Endothelial cell of umbilical vein (primary cell): Measurements from ENCODE around the gene KCTD1. TPM values are rescaled to one million over a fixed set of nuclear protein-coding genes. Genes with fewer than 3 reads are reported as not detected.

Experiments
- BruUV-seq: library from RNA; stranded (reverse); fragments of 400-500 nt; replicated peaks from 2 replicates; lab custom pipeline; 2021; lab: Mats Ljungman, UMichigan
- CTCF ChIA-PET: fragments of 300-600, 350-600 bp; sonication (Branson Sonifier 250); formaldehyde crosslinking; loops from one replicate; lab custom pipeline; 2021; ENCODE audit warnings: antibody characterized with exemption, inconsistent platforms; lab: Charles Lee
- POLR2A ChIA-PET: fragments of 300-600, 350-600 bp; sonication (Branson Sonifier 250); formaldehyde crosslinking; loops from one replicate; lab custom pipeline; 2021; ENCODE audit warnings: antibody characterized with exemption, inconsistent platforms; lab: Charles Lee
- DNase-seq: peaks from one replicate; pipeline ENCODE4 v3.0.0-alpha.2; 2011; ENCODE audit warnings: low read depth, low spot score
- FAIRE-seq: peaks from 2 replicates; lab custom pipeline; 2011; peaks lifted over from hg19 to GRCh38; lab: Jason Lieb, UNC
- H2AFZ ChIP-seq: 2 replicates; pipeline ENCODE4 v1.6.0; 2012; ENCODE audit warnings: low read depth, low read length, control low read depth, inconsistent platforms
- H3K27ac ChIP-seq: 2 replicates; pipeline ENCODE4 v1.5.1; 2011; ENCODE audit warnings: low read depth, mild to moderate bottlenecking, control low read depth, low read length, moderate library complexity; ENCODE audit not compliant: insufficient read depth
- H3K27me3 ChIP-seq, 2 experiments: 2 replicates each; pipeline versions ENCODE4 v1.6.0 to v1.6.1; 2011; ENCODE audit warnings: low read length in 2 of 2, mixed read lengths in 1 of 2; ENCODE audit not compliant: control insufficient read depth in 2 of 2, insufficient read depth in 2 of 2
- H3K36me3 ChIP-seq, 2 experiments: 2 replicates in 1 of 2; 3 replicates in 1 of 2; pipeline ENCODE4 v1.5.1; 2011; ENCODE audit warnings: low read length in 2 of 2, mild to moderate bottlenecking in 1 of 2, moderate library complexity in 1 of 2; ENCODE audit not compliant: control insufficient read depth in 2 of 2, insufficient read depth in 2 of 2; ENCODE audit errors: extremely low read depth in 1 of 2
- H3K4me1 ChIP-seq: 3 replicates; pipeline ENCODE4 v1.5.1; 2011; ENCODE audit warnings: mild to moderate bottlenecking, low read length; ENCODE audit not compliant: control insufficient read depth, insufficient read depth; ENCODE audit errors: extremely low read depth
- H3K4me2 ChIP-seq: 2 replicates; pipeline ENCODE4 v1.6.1; 2011; ENCODE audit warnings: low read length, control low read depth, mixed read lengths; ENCODE audit not compliant: insufficient read depth
- H3K4me3 ChIP-seq, 3 experiments: fragments of 200-600 bp in 1 of 3; sonication (generic), shearing (Covaris generic) in 1 of 3; replicated peaks in 1 of 3; 2 replicates each; pipeline ENCODE4 v1.5.1; 2011 to 2016; ENCODE audit warnings: control low read depth in 3 of 3, low read length in 3 of 3, mild to moderate bottlenecking in 2 of 3, inconsistent platforms in 1 of 3, low read depth in 1 of 3, moderate library complexity in 1 of 3; ENCODE audit not compliant: insufficient read depth in 1 of 3
- H3K79me2 ChIP-seq: 2 replicates; pipeline ENCODE4 v1.6.0; 2012; ENCODE audit warnings: low read length, inconsistent platforms; ENCODE audit not compliant: control insufficient read depth, insufficient read depth
- H3K9ac ChIP-seq: replicated peaks from 2 replicates; pipeline ENCODE3; 2011; ENCODE audit warnings: low read length, control low read depth; ENCODE audit not compliant: insufficient read depth; ENCODE audit errors: extremely low read depth
- H3K9me1 ChIP-seq: replicated peaks from 3 replicates; pipeline ENCODE4 v1.6.0; 2011; ENCODE audit warnings: mild to moderate bottlenecking, low read length; ENCODE audit not compliant: control insufficient read depth, insufficient read depth; ENCODE audit errors: extremely low read depth
- H3K9me3 ChIP-seq: replicated peaks from 2 replicates; pipeline ENCODE4 v1.5.1; 2012; ENCODE audit warnings: low read length, inconsistent platforms; ENCODE audit not compliant: control insufficient read depth, insufficient read depth
- H4K20me1 ChIP-seq: replicated peaks from 2 replicates; pipeline ENCODE3; 2011; ENCODE audit warnings: mild to moderate bottlenecking, low read length; ENCODE audit not compliant: control insufficient read depth, insufficient read depth; ENCODE audit errors: extremely low read depth
- CTCF ChIP-seq, 2 donors: IDR thresholded peaks; 1 replicate in 1 of 2; 2 replicates in 1 of 2; pipeline ENCODE4 v1.5.1; 2011; ENCODE audit warnings: low read length in 2 of 2, mild to moderate bottlenecking in 2 of 2, moderate library complexity in 2 of 2, control low read depth in 1 of 2, inconsistent platforms in 1 of 2, low read depth in 1 of 2; ENCODE audit not compliant: insufficient read depth in 1 of 2; ENCODE audit errors: extremely low read depth in 1 of 2
- EZH2 ChIP-seq: IDR thresholded peaks from 2 replicates; pipeline ENCODE4 v1.6.1; 2012; ENCODE audit warnings: borderline replicate concordance, low read depth, mild to moderate bottlenecking, moderate library complexity, low read length, inconsistent platforms; ENCODE audit not compliant: severe bottlenecking
- FOS ChIP-seq: IDR thresholded peaks from 2 replicates; pipeline ENCODE4 v1.6.1; 2011; ENCODE audit warnings: mild to moderate bottlenecking, low read length, moderate library complexity, borderline replicate concordance; ENCODE audit not compliant: insufficient read depth
- GATA2 ChIP-seq: IDR thresholded peaks from 2 replicates; pipeline ENCODE4 v1.7.0; 2011; ENCODE audit warnings: low read depth, mild to moderate bottlenecking, moderate library complexity, mixed read lengths, low read length; ENCODE audit not compliant: insufficient read length, insufficient read depth
- JUN ChIP-seq: IDR thresholded peaks from 2 replicates; pipeline ENCODE4 v1.6.1; 2011; ENCODE audit warnings: borderline replicate concordance, low read depth; ENCODE audit not compliant: insufficient read length, insufficient read depth
- MAX ChIP-seq: IDR thresholded peaks from 2 replicates; pipeline ENCODE4 v1.6.1; 2011; ENCODE audit not compliant: insufficient read depth, insufficient read length
- MYC ChIP-seq: IDR thresholded peaks from one replicate; pipeline ENCODE4 v1.6.1; 2011; ENCODE audit warnings: mild to moderate bottlenecking, low read depth, low read length
- POLR2A ChIP-seq: IDR thresholded peaks from 2 replicates; pipeline ENCODE4 v1.6.1; 2012; ENCODE audit warnings: low read depth, mild to moderate bottlenecking, control low read depth, low read length
- POLR2AphosphoS5 ChIP-seq: IDR thresholded peaks from 2 replicates; pipeline ENCODE4 v1.6.1; 2012; ENCODE audit warnings: low read depth, mild to moderate bottlenecking, control low read depth, low read length, moderate library complexity; ENCODE audit not compliant: insufficient read depth
- dilution Hi-C: fragments of 300-500 bp; cut with MboI; formaldehyde crosslinking; loops from one replicate; pipeline ENCODE4 v1.15.0; 2019; ENCODE audit warnings: low sequenced_read_pairs; ENCODE audit not compliant: extremely low pct_ligation_motif_present
- intact Hi-C: fragments of 100-400 bp; cut with micrococcal nuclease; formaldehyde crosslinking; loops from one replicate; pipeline ENCODE4 v1.10.0; 2022
- polyA plus RNA-seq, 4 experiments: library from polyadenylated mRNA; depleted of rRNA in 3 of 4; stranded (reverse) in 3 of 4; unstranded in 1 of 4; fragments of >200 nt; gene quantifications; 2 replicates each; pipeline versions ENCODE4 v1.2.1 to v1.2.3, GENCODE V29; 2011 to 2012; ENCODE audit warnings: missing spikeins in 1 of 4
- total RNA-seq: library from RNA; stranded (reverse); gene quantifications from 2 replicates; pipeline ENCODE4 v1.2.3, GENCODE V29; 2021

The KCTD1 gene
- total and polyA plus RNA-seq, 2 donors (not counting 3 experiments of a cell fraction or from before 2014, with no cell fraction given), result 6.1 to 12.1 TPM

GRCh38 chr18:26504831-26505230, 43.5 kb downstream of the KCTD1 start:
- Histone ChIP-seq H2AFZ (no peak overlapping the region), H3K27me3 (no peaks in the 10 kb centered on the region), H3K9me1 (no peaks in the 10 kb centered on the region), H3K4me2 (no peak overlapping the region), H3K9me3 (no peaks in the 10 kb centered on the region), H4K20me1 (no peaks in the 10 kb centered on the region), H3K4me3 (no peak overlapping the region), H3K4me1 (no peaks in the 10 kb centered on the region), H3K79me2 (no peaks in the 10 kb centered on the region), H3K9ac (no peak overlapping the region), H3K36me3 (no peaks in the 10 kb centered on the region), H3K27ac (no peak overlapping the region)
- dilution Hi-C loops, result no loop called here
- intact Hi-C loops, result no loop called here
- ChIA-PET CTCF (interaction anchor here (1.1 kb wide), 1 partner anchor 121 kb away, joined by 4 read pairs; no protein-coding TSS in a partner anchor), POLR2A (no interaction called here)
- TF ChIP-seq POLR2AphosphoS5 (no peak), EZH2 (no peak), FOS (no peak), CTCF (IDR thresholded peaks at IDR 0.05; ENCODE audit: extremely low read depth in 1 of 2, insufficient read depth in 1 of 2, low read depth in 1 of 2, low read length in 2 of 2) (no peak), GATA2 (no peak), MYC (no peak), JUN (no peak), POLR2A (no peak), MAX (no peak)
- DNase-seq, result no peak
- BruUV-seq, result no TSS peak
- FAIRE-seq, result no peak
